SK-N-SH treated with all-trans-retinoic acid at 6 μM for 48 hours (cell line): Measurements from ENCODE around the gene PYM1.

ENCODE experiments used
- ARNTL ChIP-seq: fragments of 450-650 bp; formaldehyde crosslinking; IDR thresholded peaks from 2 replicates; pipeline ENCODE4 v1.5.0; 2020; ENCODE audit warnings: low read depth, mild to moderate bottlenecking, moderate library complexity, borderline replicate concordance
- PATZ1 ChIP-seq: fragments of 250-450 bp; sonication (Bioruptor Pico); IDR thresholded peaks from 2 replicates; pipeline ENCODE4 v1.8.0; 2020; ENCODE audit warnings: mild to moderate bottlenecking, moderate library complexity, borderline replicate concordance
- PPARA ChIP-seq: fragments of 250-450 bp; sonication (Bioruptor Pico); IDR thresholded peaks from 2 replicates; pipeline ENCODE4 v1.5.0; 2020; ENCODE audit warnings: mild to moderate bottlenecking, borderline replicate concordance
- RARB ChIP-seq: fragments of 250-450 bp; sonication (Bioruptor Pico); IDR thresholded peaks from 2 replicates; pipeline ENCODE4 v1.8.0; 2021; ENCODE audit warnings: mild to moderate bottlenecking, moderate library complexity
- ZFP30 ChIP-seq: fragments of 450-650 bp; formaldehyde crosslinking; IDR thresholded peaks from 2 replicates; pipeline ENCODE4 v1.5.0; 2022; ENCODE audit warnings: mild to moderate bottlenecking, moderate library complexity
- TF ChIP-seq, protein P1 (sequence below): fragments of 250-450 bp; sonication (Bioruptor Pico); IDR thresholded peaks from 2 replicates; pipeline ENCODE4 v1.5.1; 2020; ENCODE audit warnings: low read depth, mild to moderate bottlenecking, moderate library complexity

DNA sequence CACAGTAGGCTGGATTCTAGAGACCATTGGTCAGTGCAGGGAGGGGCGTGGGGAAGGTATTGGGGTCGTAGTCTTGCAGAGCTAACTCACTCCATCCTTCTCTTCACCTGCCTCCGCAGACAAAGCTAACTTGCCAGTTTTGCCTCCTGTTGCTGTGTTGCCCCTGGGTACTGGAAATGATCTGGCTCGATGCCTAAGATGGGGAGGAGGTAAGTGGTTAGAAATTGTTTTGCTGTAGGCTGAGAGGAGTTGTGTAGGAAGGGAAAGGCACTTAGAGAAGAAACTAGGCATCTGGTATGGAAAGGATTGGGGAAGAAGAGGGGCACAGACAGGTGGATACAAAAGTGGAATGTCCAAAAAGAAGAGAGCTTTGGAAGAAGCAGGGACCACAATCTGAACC lies 14.4 kb upstream of the PYM1 start:
- TF ChIP-seq, protein P1, sequence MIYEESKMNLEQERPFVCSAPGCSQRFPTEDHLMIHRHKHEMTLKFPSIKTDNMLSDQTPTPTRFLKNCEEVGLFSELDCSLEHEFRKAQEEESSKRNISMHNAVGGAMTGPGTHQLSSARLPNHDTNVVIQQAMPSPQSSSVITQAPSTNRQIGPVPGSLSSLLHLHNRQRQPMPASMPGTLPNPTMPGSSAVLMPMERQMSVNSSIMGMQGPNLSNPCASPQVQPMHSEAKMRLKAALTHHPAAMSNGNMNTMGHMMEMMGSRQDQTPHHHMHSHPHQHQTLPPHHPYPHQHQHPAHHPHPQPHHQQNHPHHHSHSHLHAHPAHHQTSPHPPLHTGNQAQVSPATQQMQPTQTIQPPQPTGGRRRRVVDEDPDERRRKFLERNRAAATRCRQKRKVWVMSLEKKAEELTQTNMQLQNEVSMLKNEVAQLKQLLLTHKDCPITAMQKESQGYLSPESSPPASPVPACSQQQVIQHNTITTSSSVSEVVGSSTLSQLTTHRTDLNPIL = no peak
- TF ChIP-seq RARB (no peak), ARNTL (CRISPR knock-in tag) (no peak), ZFP30 (CRISPR knock-in tag) (no peak), PATZ1 (CRISPR knock-in tag) (no peak), PPARA (CRISPR knock-in tag) (no peak)
